Upper lobe of left lung (tissue), 6 donors: ENCODE data around the gene SSC4D. TPM values are rescaled to one million over a fixed set of nuclear protein-coding genes. Genes with fewer than 3 reads are reported as not detected.
A peak's percentile ranks its signal among the peaks of the same experiment; 100 is the strongest.
"Not testable (repeated sequence)": the region's sequence is repeated elsewhere in the genome, so short reads cannot be mapped to it uniquely, and the experiment has no call there.

Experiments used
- ATAC-seq, 2 donors: fragments of 200-7000 bp; cut with Tn5 transposase; one replicate each; pipeline ENCODE4 v1.9.1; 2022; ENCODE audit warnings: mild to moderate bottlenecking in 2 of 2, moderate library complexity in 2 of 2; ENCODE audit not compliant: low FRiP score in 2 of 2
- DNase-seq, 2 donors: peaks; one replicate each; pipeline ENCODE4 v3.0.0-alpha.2; 2019 to 2020
- H3K27ac ChIP-seq, 4 donors: fragments of 200-600 bp; sonication (generic); one replicate each; pipeline ENCODE4 v1.5.1; 2016 to 2019
- H3K27me3 ChIP-seq, 4 donors: fragments of 200-600 bp; sonication (generic); one replicate each; pipeline ENCODE4 v1.5.1; 2017 to 2019
- H3K36me3 ChIP-seq, 4 donors: fragments of 200-600 bp; sonication (generic); one replicate each; pipeline ENCODE4 v1.5.1; 2016 to 2019
- H3K4me1 ChIP-seq, 4 donors: fragments of 200-600 bp; sonication (generic); one replicate each; pipeline ENCODE4 v1.5.1; 2018 to 2019
- H3K4me3 ChIP-seq, 4 donors: fragments of 200-600 bp; sonication (generic); one replicate each; pipeline ENCODE4 v1.5.1; 2017 to 2019; ENCODE audit warnings: mild to moderate bottlenecking in 2 of 4, moderate library complexity in 1 of 4
- H3K9me3 ChIP-seq, 4 donors: fragments of 200-600 bp; sonication (generic); one replicate each; pipeline ENCODE4 v1.5.1; 2018 to 2019
- EP300 ChIP-seq, 4 donors: sonication (generic); formaldehyde crosslinking; IDR thresholded peaks; one replicate each; pipeline ENCODE4 v1.5.1; 2017; ENCODE audit warnings: antibody characterized with exemption in 4 of 4, control low read depth in 2 of 4
- POLR2A ChIP-seq, 4 donors: fragments of 450-650 bp; IDR thresholded peaks; one replicate each; pipeline ENCODE4 v1.5.1; 2016 to 2017; ENCODE audit warnings: antibody characterized with exemption in 4 of 4, mild to moderate bottlenecking in 2 of 4
- POLR2AphosphoS5 ChIP-seq, 2 donors: sonication (generic); formaldehyde crosslinking; IDR thresholded peaks; one replicate each; pipeline ENCODE4 v1.5.1; 2017; ENCODE audit warnings: antibody characterized with exemption in 2 of 2
- WGBS, 2 donors: methylation state at CpG; one replicate each; pipeline ENCODE4 v1.1.5; 2017 to 2018; 5-methylcytosine and 5-hydroxymethylcytosine counted together
- total RNA-seq, 6 donors: library from RNA; depleted of rRNA in 4 of 6; stranded (reverse); fragments of >200 nt in 4 of 6; gene quantifications; one replicate each; pipeline versions ENCODE4 v1.1.0 to v1.2.1, GENCODE V29; 2016 to 2021
- TF ChIP-seq, protein P1 (sequence below), 6 experiments: fragments of 450-650 bp in 4 of 6; fragments of 200-600 bp in 2 of 6; sonication (generic) in 2 of 6; IDR thresholded peaks; one replicate each; pipeline ENCODE4 v1.5.1; 2016 to 2019; ENCODE audit warnings: antibody characterized with exemption in 6 of 6
- donor health status: DM: no; HTN: no; CAD: no; lungs with moderate emphysema.
- donor health status: DM: no; HTN: yes; CAD: no; lungs with severe emphysema.

Gene SSC4D
- total RNA-seq, 6 donors from 2014 or later: 1.7 to 2.1 (median 1.9) TPM; not detected in 1

DNA sequence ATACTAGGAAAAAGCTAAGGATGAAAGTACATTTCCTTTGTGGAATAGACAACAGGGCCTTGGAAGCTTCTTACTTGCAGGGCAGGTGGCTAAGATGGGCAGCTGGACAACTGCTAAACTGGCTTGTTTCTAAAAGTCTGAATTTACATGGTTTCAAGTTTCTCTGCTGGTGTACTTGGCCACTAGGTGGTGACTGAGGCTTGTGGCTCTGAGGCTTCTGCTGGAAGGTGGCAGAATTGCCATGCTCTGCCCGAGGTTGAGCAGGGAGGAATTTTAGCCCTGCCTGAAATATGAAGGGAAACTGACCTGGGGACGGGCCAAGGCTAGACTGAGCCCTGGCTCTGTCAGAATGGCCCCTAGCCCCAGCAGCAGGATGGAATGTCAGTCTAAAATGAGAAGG, 28.4 kb upstream of the SSC4D start:
- H3K4me3 ChIP-seq, H3K36me3 ChIP-seq, H3K4me1 ChIP-seq, H3K27me3 ChIP-seq, H3K27ac ChIP-seq, H3K9me3 ChIP-seq: not testable (repeated sequence)
- WGBS, 2 donors: 0 to 20% methylated on average over 1 to 2 of the region's 2 CpGs
- ATAC-seq (peak; percentile 84 to 89), DNase-seq (peak in 1 of 2 donors; percentile 88)
- TF ChIP-seq, protein P1, sequence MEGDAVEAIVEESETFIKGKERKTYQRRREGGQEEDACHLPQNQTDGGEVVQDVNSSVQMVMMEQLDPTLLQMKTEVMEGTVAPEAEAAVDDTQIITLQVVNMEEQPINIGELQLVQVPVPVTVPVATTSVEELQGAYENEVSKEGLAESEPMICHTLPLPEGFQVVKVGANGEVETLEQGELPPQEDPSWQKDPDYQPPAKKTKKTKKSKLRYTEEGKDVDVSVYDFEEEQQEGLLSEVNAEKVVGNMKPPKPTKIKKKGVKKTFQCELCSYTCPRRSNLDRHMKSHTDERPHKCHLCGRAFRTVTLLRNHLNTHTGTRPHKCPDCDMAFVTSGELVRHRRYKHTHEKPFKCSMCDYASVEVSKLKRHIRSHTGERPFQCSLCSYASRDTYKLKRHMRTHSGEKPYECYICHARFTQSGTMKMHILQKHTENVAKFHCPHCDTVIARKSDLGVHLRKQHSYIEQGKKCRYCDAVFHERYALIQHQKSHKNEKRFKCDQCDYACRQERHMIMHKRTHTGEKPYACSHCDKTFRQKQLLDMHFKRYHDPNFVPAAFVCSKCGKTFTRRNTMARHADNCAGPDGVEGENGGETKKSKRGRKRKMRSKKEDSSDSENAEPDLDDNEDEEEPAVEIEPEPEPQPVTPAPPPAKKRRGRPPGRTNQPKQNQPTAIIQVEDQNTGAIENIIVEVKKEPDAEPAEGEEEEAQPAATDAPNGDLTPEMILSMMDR (IDR thresholded peaks at IDR 0.05): peak in 5 of 6 experiments; percentile 23 to 59 (median 41)

GRCh38 chr7:76430836-76431235, 21.3 kb upstream of the SSC4D start:
- ATAC-seq (no peak), DNase-seq (no peak)
- peaks cover 0 to 4% (median 2%) of the 10 kb centered on the region in 4 donors for H3K4me1 ChIP-seq
- 96 to 97% methylated on average over 3 of the region's 3 CpGs for WGBS, 2 donors
- H3K9me3 ChIP-seq: no peaks in the 10 kb centered on the region
- no peaks in the 10 kb centered on the region for H3K27me3 ChIP-seq
- no peak overlapping the region for H3K27ac ChIP-seq
- no peak overlapping the region for H3K4me3 ChIP-seq
- no peaks in the 10 kb centered on the region for H3K36me3 ChIP-seq
- TF ChIP-seq POLR2A (IDR thresholded peaks at IDR 0.05) (no peak), EP300 (IDR thresholded peaks at IDR 0.05) (no peak), POLR2AphosphoS5 (IDR thresholded peaks at IDR 0.05) (no peak)
- TF ChIP-seq, protein P1 (IDR thresholded peaks at IDR 0.05): no peak

DNA sequence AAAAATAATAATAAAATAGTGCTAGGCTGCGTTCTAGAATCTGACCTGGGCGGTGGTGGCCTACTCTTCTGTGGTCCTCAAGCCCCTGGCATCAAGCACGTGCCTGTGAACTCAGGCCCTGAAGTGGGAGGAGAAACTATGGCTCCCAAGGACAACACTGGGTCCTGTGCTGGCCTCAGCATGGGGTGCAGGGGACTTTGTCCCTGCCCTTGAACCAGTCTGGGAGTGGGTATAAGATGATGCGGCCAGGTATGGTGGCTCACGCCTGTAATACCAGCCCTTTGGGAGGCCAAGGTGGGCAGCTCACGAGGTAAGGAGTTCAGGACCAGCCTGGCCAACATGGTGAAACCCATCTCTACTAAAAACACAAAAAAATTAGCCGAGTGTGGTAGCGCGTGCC, 20.7 kb upstream of the SSC4D start:
- 93 to 94% methylated on average over 9 of the region's 9 CpGs for WGBS, 2 donors
- H3K9me3 ChIP-seq: no peaks in the 10 kb centered on the region
- no peak for ATAC-seq
- no peak overlapping the region for H3K27ac ChIP-seq
- H3K4me3 ChIP-seq: no peak overlapping the region
- no peak for DNase-seq
- peaks cover 0 to 4% (median 2%) of the 10 kb centered on the region in 4 donors for H3K4me1 ChIP-seq
- TF ChIP-seq, protein P1 (IDR thresholded peaks at IDR 0.05): no peak
- TF ChIP-seq EP300 (IDR thresholded peaks at IDR 0.05) (no peak), POLR2AphosphoS5 (IDR thresholded peaks at IDR 0.05) (no peak), POLR2A (IDR thresholded peaks at IDR 0.05) (no peak)
- no peaks in the 10 kb centered on the region for H3K36me3 ChIP-seq
- no peaks in the 10 kb centered on the region for H3K27me3 ChIP-seq

DNA sequence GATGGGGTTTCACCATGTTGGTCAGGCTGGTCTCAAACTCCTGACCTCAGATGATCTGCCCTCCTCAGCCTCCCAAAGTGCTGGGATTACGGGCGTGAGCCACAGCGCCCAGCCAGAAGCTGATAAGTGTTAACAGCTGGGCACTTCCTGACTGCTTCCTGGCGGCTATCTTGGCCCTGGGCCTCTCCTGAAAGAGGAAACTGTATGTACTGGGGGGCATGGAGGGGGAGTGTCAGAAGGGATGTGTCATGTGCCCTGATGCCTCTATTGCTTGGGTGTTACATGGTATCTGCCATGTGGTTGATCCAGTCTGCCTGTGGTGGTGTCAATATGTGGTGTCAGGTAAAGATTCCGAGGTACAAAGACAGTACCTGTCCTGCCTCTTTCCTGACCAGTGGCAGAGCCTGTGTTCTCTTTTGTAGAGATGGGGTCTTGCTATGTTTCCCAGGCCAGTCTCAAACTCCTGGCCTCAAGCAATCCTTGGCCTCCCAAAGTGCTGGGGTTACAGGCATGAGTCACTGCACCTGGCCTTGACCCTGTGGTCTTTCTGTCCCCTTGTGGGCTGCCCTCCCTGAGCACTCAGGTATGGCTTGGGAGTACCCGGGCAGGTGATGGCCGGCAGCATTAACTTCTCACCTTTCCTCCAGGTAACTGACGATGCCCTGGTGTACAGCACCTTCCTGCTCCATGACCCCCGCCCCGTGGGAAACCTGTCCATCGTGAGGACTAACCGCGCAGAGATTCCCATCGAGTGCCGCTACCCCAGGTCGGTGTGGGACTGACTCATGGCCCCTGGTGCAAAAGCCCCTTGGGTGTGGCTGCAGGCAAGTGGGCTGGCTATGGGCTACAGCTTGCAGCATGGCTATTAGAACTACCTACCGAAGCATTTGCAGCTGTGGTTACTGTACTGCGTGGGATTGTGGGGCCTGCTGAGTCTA, 19.6 kb upstream of the SSC4D start:
- peak in 1 of 2 donors; percentile 30 for DNase-seq
- TF ChIP-seq, protein P1 (IDR thresholded peaks at IDR 0.05): no peak
- TF ChIP-seq EP300 (IDR thresholded peaks at IDR 0.05): no peak
- WGBS, 2 donors: 75 to 85% methylated on average over 13 to 15 of the region's 18 CpGs
- Histone ChIP-seq H3K4me1 (peaks cover 0 to 4% (median 2%) of the 10 kb centered on the region in 4 donors), H3K36me3 (no peaks in the 10 kb centered on the region), H3K9me3 (no peaks in the 10 kb centered on the region), H3K4me3 (no peak overlapping the region), H3K27ac (no peak overlapping the region), H3K27me3 (no peaks in the 10 kb centered on the region)
- ATAC-seq: peak in 1 of 2 donors; percentile 42
